ENCODE data around the gene SUSD2.

DNA sequence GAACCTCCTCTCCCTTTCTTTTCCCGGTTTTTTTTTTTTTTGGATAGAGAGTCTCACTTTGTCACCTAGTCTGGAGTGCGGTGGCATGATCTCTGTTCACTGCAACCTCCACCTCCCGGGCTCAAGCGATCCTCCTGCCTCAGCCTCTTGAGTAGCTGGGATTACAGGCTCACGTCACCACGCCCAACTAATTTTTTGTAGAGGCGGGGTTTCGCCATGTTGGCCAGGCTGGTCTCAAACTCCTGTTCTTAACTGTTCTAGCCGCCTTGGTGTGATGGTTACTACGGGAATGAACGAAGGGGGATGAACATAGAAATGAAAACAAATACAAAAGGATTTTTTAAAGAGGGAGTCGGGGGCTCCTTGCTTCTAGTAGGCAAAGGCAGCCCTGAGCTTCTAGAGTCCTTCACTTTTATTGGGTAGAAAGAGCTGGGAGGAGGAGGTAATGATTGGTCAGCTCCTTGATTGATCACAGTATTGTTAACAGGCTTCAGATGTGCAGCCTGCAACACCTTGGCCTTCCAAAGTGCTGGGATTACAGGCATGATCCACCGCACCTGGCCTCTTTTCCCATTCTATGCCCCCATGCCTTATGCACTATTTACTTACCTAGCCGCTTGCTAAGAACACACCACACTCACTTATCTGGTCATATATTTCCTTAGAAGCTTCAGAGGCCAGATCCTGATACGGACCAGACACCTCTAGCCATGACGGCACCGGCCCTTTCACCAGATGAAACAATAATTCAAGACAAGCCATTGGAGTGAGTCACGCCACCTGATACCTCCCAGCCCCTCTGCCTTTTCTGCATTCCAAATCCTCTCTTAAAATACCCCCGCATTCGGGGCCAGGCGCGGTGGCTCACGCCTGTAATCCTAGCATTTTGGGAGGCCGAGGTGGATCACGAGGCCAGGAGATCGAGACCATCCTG lies 20.7 kb downstream of the SUSD2 start:
- no peak for TF ChIP-seq FOXM1 (IDR thresholded peaks at IDR 0.05; ENCODE audit: borderline replicate concordance)
- no peak for TF ChIP-seq SP1 (IDR thresholded peaks at IDR 0.05)
- TF ChIP-seq ZNF384 (IDR thresholded peaks at IDR 0.05) = no peak
- no peak for TF ChIP-seq BHLHE40 (IDR thresholded peaks at IDR 0.05; ENCODE audit: borderline replicate concordance)
